Naive thymus-derived CD4-positive, alpha-beta T cell (primary cell): ENCODE measurements around the gene ARHGAP19. TPM values are rescaled to one million over a fixed set of nuclear protein-coding genes. Genes with fewer than 3 reads are reported as not detected.

Experiments used
- ATAC-seq: fragments of 150-1000 bp; cut with Tn5 transposase; 2 replicates; pipeline ENCODE4 v1.10.0; 2021; ENCODE audit warnings: mild to moderate bottlenecking, moderate library complexity
- CTCF ChIA-PET: fragments of 350-600 bp; sonication (Branson Sonifier 250); formaldehyde crosslinking; loops from one replicate; lab custom pipeline; 2021; ENCODE audit warnings: antibody characterized with exemption; lab: Charles Lee
- POLR2A ChIA-PET: fragments of 350-600 bp; sonication (Branson Sonifier 250); formaldehyde crosslinking; loops from one replicate; lab custom pipeline; 2021; ENCODE audit warnings: antibody characterized with exemption, inconsistent platforms; lab: Charles Lee
- DNase-seq, 9 donors: peaks; one replicate each; pipeline versions ENCODE4 v3.0.0 to v3.0.0-alpha.2; 2020 to 2022; ENCODE audit warnings: mixed read lengths in 1 of 9
- H3K27ac ChIP-seq: one replicate; pipeline ENCODE4 v1.7.0; 2013; ENCODE audit warnings: mild to moderate bottlenecking, low read depth, low read length, moderate library complexity
- H3K27me3 ChIP-seq, 2 donors: one replicate each; pipeline ENCODE4 v1.7.0; 2013; ENCODE audit warnings: low read length in 2 of 2, mild to moderate bottlenecking in 2 of 2, moderate library complexity in 2 of 2; ENCODE audit not compliant: control insufficient read depth in 2 of 2, insufficient read depth in 2 of 2
- H3K36me3 ChIP-seq, 3 experiments: 1 replicate in 2 of 3; 2 replicates in 1 of 3; pipeline ENCODE4 v1.7.0; 2013; ENCODE audit warnings: low read length in 3 of 3, mild to moderate bottlenecking in 3 of 3, moderate library complexity in 1 of 3; ENCODE audit not compliant: insufficient read depth in 3 of 3, control insufficient read depth in 2 of 3
- H3K4me1 ChIP-seq, 2 donors: one replicate each; pipeline ENCODE4 v1.7.0; 2013; ENCODE audit warnings: low read length in 2 of 2, mild to moderate bottlenecking in 2 of 2, moderate library complexity in 1 of 2; ENCODE audit not compliant: control insufficient read depth in 2 of 2, insufficient read depth in 2 of 2
- H3K4me3 ChIP-seq: 2 replicates; pipeline ENCODE4 v1.7.0; 2013; ENCODE audit warnings: mild to moderate bottlenecking, low read length
- H3K9me3 ChIP-seq, 3 experiments: 1 replicate in 2 of 3; 2 replicates in 1 of 3; pipeline ENCODE4 v1.7.0; 2013; ENCODE audit warnings: low read length in 3 of 3; ENCODE audit not compliant: control insufficient read depth in 2 of 3
- H3K27ac Mint-ChIP-seq, 9 donors: one replicate each; pipeline ENCODE4 v1.8.0; 2020 to 2022; ENCODE audit warnings: mixed read lengths in 9 of 9, mild to moderate bottlenecking in 8 of 9, moderate library complexity in 5 of 9, inconsistent platforms in 2 of 9
- H3K27me3 Mint-ChIP-seq, 5 donors: one replicate each; pipeline ENCODE4 v1.8.0; 2021 to 2022; ENCODE audit warnings: mixed read lengths in 5 of 5, mild to moderate bottlenecking in 1 of 5
- H3K36me3 Mint-ChIP-seq, 5 donors: one replicate each; pipeline ENCODE4 v1.8.0; 2020 to 2022; ENCODE audit warnings: mixed read lengths in 5 of 5, mild to moderate bottlenecking in 3 of 5, inconsistent platforms in 1 of 5
- H3K4me1 Mint-ChIP-seq, 7 donors: one replicate each; pipeline ENCODE4 v1.8.0; 2020 to 2022; ENCODE audit warnings: mixed read lengths in 7 of 7, mild to moderate bottlenecking in 3 of 7, inconsistent platforms in 1 of 7
- H3K4me3 Mint-ChIP-seq, 10 donors: one replicate each; pipeline ENCODE4 v1.8.0; 2020 to 2022; ENCODE audit warnings: mild to moderate bottlenecking in 10 of 10, mixed read lengths in 10 of 10, moderate library complexity in 6 of 10, inconsistent platforms in 2 of 10
- H3K9me3 Mint-ChIP-seq, 11 donors: one replicate each; pipeline ENCODE4 v1.8.0; 2020 to 2022; ENCODE audit warnings: mixed read lengths in 11 of 11, mild to moderate bottlenecking in 4 of 11, inconsistent platforms in 1 of 11, moderate library complexity in 1 of 11
- intact Hi-C, 2 donors: fragments of 100-400 bp; cut with micrococcal nuclease; formaldehyde crosslinking; loops; one replicate each; pipeline ENCODE4 v1.15.1; 2023
- polyA plus RNA-seq, 2 donors: library from polyadenylated mRNA; unstranded; fragments of 300-500 nt; fragmentation: Illumina TruSeq; gene quantifications; one replicate each; pipeline ENCODE4 v1.2.3, GENCODE V29; 2021
- total RNA-seq, 6 experiments: library from RNA in 5 of 6; stranded (reverse) in 5 of 6; gene quantifications; 1 replicate in 5 of 6; 2 replicates in 1 of 6; pipeline ENCODE4 v1.2.3 and lab custom pipeline; 2021 to 2026

ARHGAP19 gene
- total and polyA plus RNA-seq, 7 experiments from 2014 or later, result 5.7 to 40.1 (median 14.8) TPM

DNA sequence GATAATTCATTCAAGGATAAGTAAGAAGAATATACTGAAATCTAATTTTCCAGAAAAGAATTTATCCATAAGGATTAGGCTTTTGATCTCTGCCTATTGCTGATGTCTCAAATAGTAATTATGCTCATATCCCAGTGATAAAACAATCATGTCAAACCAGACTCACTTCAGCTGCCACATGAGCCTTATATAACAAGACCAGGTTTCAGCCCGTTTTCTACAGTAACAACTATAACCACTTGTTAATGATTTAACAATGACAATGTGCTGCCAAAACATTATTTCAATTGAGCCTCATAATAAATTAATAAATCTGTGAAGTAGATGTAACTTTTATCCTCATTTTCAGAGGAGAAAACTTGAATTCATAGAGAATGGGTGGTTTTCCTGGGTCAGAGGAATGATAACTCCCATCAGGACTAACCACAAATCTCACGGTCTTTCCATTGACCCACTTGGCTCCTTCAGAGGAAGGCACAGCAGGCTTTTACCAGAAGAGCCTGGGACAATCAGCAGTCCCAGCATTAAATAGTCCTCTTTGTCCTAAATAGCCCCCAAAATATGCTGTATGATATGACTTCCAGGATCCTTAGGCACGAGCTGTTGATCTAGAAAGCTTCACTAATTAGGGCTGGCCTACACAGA, 64.2 kb downstream of the ARHGAP19 start:
- ChIA-PET CTCF (no interaction called here), POLR2A (no interaction called here)
- ATAC-seq (no peak), DNase-seq (no peak)
- Mint-ChIP-seq H3K4me1 (peaks cover 0 to 8% (median 0%) of the 10 kb centered on the region in 7 donors), H3K4me3 (no peak overlapping the region), H3K27ac (no peak overlapping the region), H3K36me3 (peaks cover 26 to 58% (median 32%) of the 10 kb centered on the region in 5 donors), H3K9me3 (no peaks in the 10 kb centered on the region), H3K27me3 (no peaks in the 10 kb centered on the region)
- Histone ChIP-seq H3K36me3 (peaks cover 0 to 46% (median 10%) of the 10 kb centered on the region in 3 experiments), H3K27ac (no peak overlapping the region), H3K4me1 (no peaks in the 10 kb centered on the region), H3K27me3 (no peaks in the 10 kb centered on the region), H3K9me3 (no peaks in the 10 kb centered on the region), H3K4me3 (no peak overlapping the region)
- intact Hi-C loops, result no loop called here

DNA sequence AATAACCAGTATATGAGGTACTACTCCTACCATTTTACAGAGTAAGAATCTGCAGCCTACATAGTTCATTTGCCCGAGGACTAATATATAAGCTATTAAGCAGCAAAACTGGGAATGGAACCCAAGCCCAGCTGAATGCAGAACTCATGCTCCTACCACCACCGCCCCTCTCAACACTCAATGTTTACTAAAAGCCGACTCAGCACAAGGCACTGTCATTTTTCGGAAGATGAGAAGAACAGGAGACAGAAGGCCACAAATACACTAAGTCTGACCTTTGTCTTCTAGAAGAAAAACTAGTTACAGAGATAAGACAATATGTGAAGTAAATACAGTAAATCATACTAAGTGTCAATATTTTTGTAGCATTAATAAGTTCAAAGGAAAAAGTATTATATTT, 66.0 kb downstream of the ARHGAP19 start:
- DNase-seq, result no peak
- no peaks in the 10 kb centered on the region for H3K27me3 ChIP-seq
- no peak overlapping the region for H3K27ac Mint-ChIP-seq
- no peak overlapping the region for H3K4me3 Mint-ChIP-seq
- H3K4me3 ChIP-seq, result no peak overlapping the region
- peaks cover 7 to 58% (median 10%) of the 10 kb centered on the region in 3 experiments for H3K36me3 ChIP-seq
- H3K36me3 Mint-ChIP-seq, result peaks cover 24 to 57% (median 33%) of the 10 kb centered on the region in 5 donors
- no peak for ATAC-seq
- POLR2A ChIA-PET, result no interaction called here
- H3K9me3 ChIP-seq, result no peaks in the 10 kb centered on the region
- no peaks in the 10 kb centered on the region for H3K27me3 Mint-ChIP-seq
- no peaks in the 10 kb centered on the region for H3K4me1 ChIP-seq
- peaks cover 0 to 7% (median 0%) of the 10 kb centered on the region in 7 donors for H3K4me1 Mint-ChIP-seq
- H3K9me3 Mint-ChIP-seq, result no peaks in the 10 kb centered on the region
- CTCF ChIA-PET, result interaction anchor here (0.7 to 4.1 kb wide), 2 partner anchors 8 to 16 kb away, joined by 3 to 24 read pairs; no protein-coding TSS in a partner anchor
- no peak overlapping the region for H3K27ac ChIP-seq
- intact Hi-C loops, result no loop called here

DNA sequence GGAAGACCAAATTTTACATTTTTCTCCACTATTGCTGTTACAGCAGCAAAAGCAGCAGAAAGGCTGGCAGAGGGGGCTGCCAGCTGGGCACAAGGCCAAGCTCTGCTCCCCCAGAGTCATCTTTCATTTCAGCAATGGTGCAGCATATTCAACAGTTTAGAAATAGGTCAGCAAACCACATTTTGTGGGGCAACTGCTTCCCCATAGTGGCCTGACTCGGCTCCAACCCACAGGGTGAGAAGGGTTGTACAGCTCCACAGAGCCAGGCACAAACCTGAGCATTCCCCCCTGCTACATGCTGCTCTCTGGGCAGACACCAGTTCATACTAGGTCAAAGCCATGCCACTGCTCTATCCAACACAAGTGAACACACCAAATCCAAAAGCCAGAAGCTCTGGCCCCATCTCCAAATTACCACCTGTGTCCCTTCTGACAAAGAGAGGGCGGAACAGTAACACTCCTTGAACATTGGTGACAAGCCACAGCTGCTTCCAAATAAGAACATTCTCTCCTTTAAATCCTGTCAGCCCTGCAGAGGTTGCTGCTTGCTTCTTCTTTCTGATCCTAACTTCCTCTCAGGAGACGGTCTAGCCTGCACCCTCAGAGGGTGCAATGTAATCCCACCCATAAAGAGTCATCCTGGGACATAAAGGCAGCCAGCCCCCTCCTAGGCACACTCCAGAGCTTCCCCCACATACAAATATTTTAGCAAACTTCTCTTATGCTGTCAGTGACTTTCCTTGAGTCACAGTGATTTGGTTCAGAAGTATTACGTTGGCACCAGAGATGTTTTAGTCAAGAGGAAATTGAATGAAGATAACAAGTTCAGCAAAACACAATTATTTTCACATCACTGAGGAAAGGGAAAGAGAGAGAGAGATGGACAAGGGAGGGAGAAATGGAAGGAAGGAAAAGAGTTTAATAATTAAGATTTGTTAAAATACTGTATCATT, 67.7 kb downstream of the ARHGAP19 start:
- Histone ChIP-seq H3K27ac (no peak overlapping the region), H3K36me3 (peaks cover 7 to 57% (median 10%) of the 10 kb centered on the region in 3 experiments), H3K4me3 (no peak overlapping the region), H3K9me3 (no peaks in the 10 kb centered on the region), H3K4me1 (no peaks in the 10 kb centered on the region), H3K27me3 (no peaks in the 10 kb centered on the region)
- Mint-ChIP-seq H3K4me1 (peaks cover 0 to 12% (median 0%) of the 10 kb centered on the region in 7 donors), H3K27ac (peak overlapping the region in 2 of 9 donors; percentile 6 to 35), H3K27me3 (no peaks in the 10 kb centered on the region), H3K36me3 (peaks cover 19 to 51% (median 36%) of the 10 kb centered on the region in 5 donors), H3K4me3 (no peak overlapping the region), H3K9me3 (no peaks in the 10 kb centered on the region)
- DNase-seq (no peak), ATAC-seq (no peak)
- ChIA-PET CTCF (interaction anchor here (4.1 kb wide), 1 partner anchor 15 kb away, joined by 24 read pairs; no protein-coding TSS in a partner anchor), POLR2A (interaction anchor here (0.6 to 1.1 kb wide), 2 partner anchors 11 to 53 kb away, joined by 3 to 5 read pairs; no protein-coding TSS in a partner anchor)
- intact Hi-C loops, result no loop called here

DNA sequence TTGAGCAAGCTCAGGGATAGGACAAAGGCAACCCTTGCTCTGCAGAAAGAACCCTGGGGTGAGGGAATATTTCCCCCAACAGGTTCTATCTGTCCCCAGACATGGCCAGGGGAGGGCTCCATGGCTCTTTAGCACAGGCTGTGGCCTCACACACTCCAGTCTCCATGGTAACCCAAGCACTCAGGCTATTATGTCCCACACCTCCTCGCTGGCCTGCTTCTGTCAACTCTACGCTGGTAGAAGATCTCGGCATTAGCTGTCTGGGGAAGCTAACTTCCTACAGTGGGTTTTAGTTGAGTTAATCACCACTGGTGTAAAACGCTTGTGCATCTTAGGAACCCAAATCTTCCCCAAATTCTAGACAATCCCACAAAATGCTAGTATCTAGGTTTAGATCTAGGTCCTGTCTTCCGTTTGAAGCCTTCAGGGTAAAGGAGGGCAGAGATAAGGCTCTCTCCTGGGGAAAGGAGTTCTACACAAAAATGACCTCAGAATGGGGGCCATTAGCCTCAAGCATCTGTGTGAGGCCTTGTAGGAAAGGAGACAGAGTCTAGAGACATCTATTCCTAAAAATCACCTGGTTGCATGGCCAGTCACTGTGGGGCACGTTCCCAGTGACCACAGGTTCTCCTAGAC, 70.0 kb downstream of the ARHGAP19 start:
- Mint-ChIP-seq H3K27me3 (no peaks in the 10 kb centered on the region), H3K4me1 (peaks cover 0 to 27% (median 4%) of the 10 kb centered on the region in 7 donors), H3K27ac (no peak overlapping the region), H3K9me3 (no peaks in the 10 kb centered on the region), H3K4me3 (no peak overlapping the region), H3K36me3 (peaks cover 14 to 34% (median 28%) of the 10 kb centered on the region in 5 donors)
- intact Hi-C loops, result no loop called here
- Histone ChIP-seq H3K36me3 (peaks cover 0 to 40% (median 7%) of the 10 kb centered on the region in 3 experiments), H3K4me1 (no peaks in the 10 kb centered on the region), H3K4me3 (no peak overlapping the region), H3K9me3 (no peaks in the 10 kb centered on the region), H3K27me3 (no peaks in the 10 kb centered on the region), H3K27ac (no peak overlapping the region)
- DNase-seq (no peak), ATAC-seq (no peak)
- ChIA-PET CTCF (interaction anchor here (2.0 to 4.1 kb wide), 2 partner anchors 12 to 13 kb away, joined by 9 to 24 read pairs; no protein-coding TSS in a partner anchor), POLR2A (no interaction called here)

DNA sequence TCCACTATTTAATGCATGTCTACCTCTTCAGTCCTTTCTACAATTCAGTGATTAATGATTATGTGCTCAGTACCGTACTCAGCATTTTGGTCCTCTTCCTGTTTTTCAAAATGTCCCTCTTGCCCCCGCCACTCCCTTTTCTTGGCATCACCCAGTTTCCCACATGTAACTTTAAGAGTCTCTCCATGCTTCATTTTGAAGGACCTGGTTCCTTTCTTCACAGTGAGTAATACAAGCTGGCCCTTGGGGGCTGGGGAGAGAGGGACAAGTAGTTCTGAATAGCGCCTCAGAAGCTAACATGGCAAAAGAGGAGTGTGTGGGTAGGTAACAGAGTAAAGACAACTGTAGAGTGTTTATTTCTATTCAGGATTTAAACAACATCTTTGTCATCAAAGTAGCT, 72.1 kb downstream of the ARHGAP19 start:
- ChIA-PET POLR2A (no interaction called here), CTCF (interaction anchor here (0.9 to 2.0 kb wide), 3 partner anchors 9 to 24 kb away, joined by 3 to 9 read pairs (median 4); no protein-coding TSS in a partner anchor)
- H3K4me1 ChIP-seq, result no peaks in the 10 kb centered on the region
- Mint-ChIP-seq H3K4me1 (peaks cover 0 to 32% (median 4%) of the 10 kb centered on the region in 7 donors), H3K27ac (no peak overlapping the region), H3K27me3 (no peaks in the 10 kb centered on the region), H3K36me3 (peaks cover 6 to 26% (median 16%) of the 10 kb centered on the region in 5 donors), H3K9me3 (no peaks in the 10 kb centered on the region), H3K4me3 (no peak overlapping the region)
- ATAC-seq (no peak), DNase-seq (no peak)
- no peak overlapping the region for H3K27ac ChIP-seq
- no peak overlapping the region for H3K4me3 ChIP-seq
- intact Hi-C loops, result no loop called here
- H3K27me3 ChIP-seq, result no peaks in the 10 kb centered on the region
- peaks cover 0 to 23% (median 7%) of the 10 kb centered on the region in 3 experiments for H3K36me3 ChIP-seq
- no peaks in the 10 kb centered on the region for H3K9me3 ChIP-seq

DNA sequence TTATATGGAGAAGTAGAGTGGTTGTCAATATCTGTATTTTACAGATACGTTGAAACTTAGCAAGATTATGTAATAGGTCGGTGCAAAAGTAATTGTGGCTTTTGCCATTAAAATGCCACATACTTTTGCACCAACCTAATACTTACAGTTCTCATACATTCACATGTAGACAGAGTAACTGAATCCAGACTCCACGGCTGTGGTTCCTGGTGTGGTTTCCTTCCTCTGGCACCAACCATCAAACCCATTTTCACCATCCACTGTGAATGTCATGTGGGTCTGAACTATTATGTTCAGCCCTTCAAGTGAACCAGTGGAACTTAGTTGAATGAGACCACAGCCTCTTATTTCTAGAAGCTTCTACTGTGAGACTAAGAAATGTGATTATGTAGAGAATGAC, 75.1 kb downstream of the ARHGAP19 start:
- Histone ChIP-seq H3K27ac (no peak overlapping the region), H3K4me3 (no peak overlapping the region), H3K4me1 (no peaks in the 10 kb centered on the region), H3K27me3 (no peaks in the 10 kb centered on the region), H3K36me3 (peaks cover 0 to 3% (median 0%) of the 10 kb centered on the region in 3 experiments), H3K9me3 (no peaks in the 10 kb centered on the region)
- ChIA-PET CTCF (interaction anchor here (0.6 to 1.8 kb wide), 4 partner anchors 10 to 145 kb away, joined by 3 to 5 read pairs (median 4); no protein-coding TSS in a partner anchor), POLR2A (no interaction called here)
- no peaks in the 10 kb centered on the region for H3K9me3 Mint-ChIP-seq
- peak overlapping the region in 1 of 9 donors; percentile 16 for H3K27ac Mint-ChIP-seq
- DNase-seq (no peak), ATAC-seq (no peak)
- peaks cover 0 to 15% (median 3%) of the 10 kb centered on the region in 5 donors for H3K36me3 Mint-ChIP-seq
- no peaks in the 10 kb centered on the region for H3K27me3 Mint-ChIP-seq
- intact Hi-C loops, result no loop called here
- no peak overlapping the region for H3K4me3 Mint-ChIP-seq
- H3K4me1 Mint-ChIP-seq, result peaks cover 0 to 26% (median 4%) of the 10 kb centered on the region in 7 donors
